Activated CD4-positive, alpha-beta T cell treated with anti-CD3 and anti-CD28 coated beads, Interleukin-2, Interleukin-6, amounts not matched to agents 100 ng/mL and 50 ng/mL, durations not matched to agents 16 hours and 8 hours (primary cell): Measurements from ENCODE around the gene NAPEPLD.
"Not testable (repeated sequence)": the region's sequence is repeated elsewhere in the genome, so short reads cannot be mapped to it uniquely, and the experiment has no call there.

Source experiments
- DNase-seq: peaks from one replicate; pipeline ENCODE4 v3.0.0-alpha.2; 2020

Gene NAPEPLD

GRCh38 chr7:103106005-103106702, 42.7 kb downstream of the NAPEPLD start:
- DNase-seq: no peak

DNA sequence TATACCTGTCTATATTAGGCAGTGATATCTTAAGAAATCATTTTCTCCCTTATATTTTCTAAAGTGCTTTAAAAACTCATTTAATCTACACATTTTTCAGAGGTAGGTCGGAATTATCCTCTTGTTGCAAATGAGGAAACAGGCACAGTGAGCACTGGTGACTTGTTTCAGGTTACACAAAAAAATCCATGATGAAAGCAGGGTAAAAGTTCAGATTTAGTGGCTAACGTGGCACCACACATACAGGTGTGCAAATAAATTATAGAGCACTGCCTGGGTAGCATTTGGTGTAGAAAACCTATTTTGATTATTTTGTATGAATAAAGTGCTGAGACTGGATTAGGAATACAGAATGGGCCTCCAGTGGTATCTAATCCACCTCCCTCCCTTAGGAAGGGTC, 47.4 kb downstream of the NAPEPLD start:
- DNase-seq: no peak

GRCh38 chr7:103100348-103100747, 48.6 kb downstream of the NAPEPLD start:
- no peak for DNase-seq

GRCh38 chr7:103097041-103097440, 51.9 kb downstream of the NAPEPLD start:
- no peak for DNase-seq

- DNase-seq: not testable (repeated sequence)
Observed at GRCh38 chr7:103095558-103095957, 53.3 kb downstream of the NAPEPLD start.

DNA sequence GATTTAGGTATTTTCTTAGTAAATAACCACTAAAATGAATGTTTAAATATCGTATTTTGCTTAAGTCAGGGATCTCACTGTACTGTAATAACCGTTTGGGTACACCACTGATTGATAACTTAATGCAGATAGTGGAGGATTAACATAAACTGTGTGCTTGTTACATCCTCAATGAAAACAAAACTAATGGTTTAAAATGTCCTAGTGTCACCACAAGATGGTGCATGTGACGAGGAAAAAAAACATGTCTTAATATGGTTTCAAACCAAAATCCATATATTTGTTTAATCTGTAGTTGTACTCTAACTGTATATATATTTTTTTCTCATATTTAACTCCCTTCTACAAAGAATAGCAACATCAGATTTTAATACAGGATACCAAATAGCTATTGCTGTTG, 54.8 kb downstream of the NAPEPLD start:
- DNase-seq: no peak

- no peak for DNase-seq
Observed at GRCh38 chr7:103093429-103093828, 55.5 kb downstream of the NAPEPLD start.

- not testable (repeated sequence) for DNase-seq
Observed at GRCh38 chr7:103092321-103092720, 56.6 kb downstream of the NAPEPLD start.

DNA sequence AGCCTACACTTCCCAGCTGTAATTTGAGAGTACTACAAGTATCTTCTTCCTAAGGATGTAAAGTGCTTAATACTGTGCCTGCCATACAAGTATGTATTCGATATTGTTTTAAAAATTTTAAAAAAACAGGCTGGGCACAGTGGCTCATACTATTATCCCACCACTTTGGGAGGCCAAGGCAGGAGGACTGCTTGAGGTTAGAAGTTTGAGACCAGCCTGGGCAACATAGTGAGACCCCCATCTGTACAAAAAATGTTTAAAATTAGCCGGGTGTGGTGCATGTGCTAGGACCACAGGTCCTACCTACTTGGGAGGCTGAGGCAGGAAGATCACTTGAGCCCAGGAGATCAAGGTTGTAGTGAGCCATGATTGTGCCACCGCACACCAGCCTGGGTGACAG, 65.7 kb downstream of the NAPEPLD start:
- no peak for DNase-seq

GRCh38 chr7:103082497-103082896, 66.4 kb downstream of the NAPEPLD start:
- DNase-seq: no peak

- no peak for DNase-seq
Observed at GRCh38 chr7:103080923-103081322, 68.0 kb downstream of the NAPEPLD start.

DNA sequence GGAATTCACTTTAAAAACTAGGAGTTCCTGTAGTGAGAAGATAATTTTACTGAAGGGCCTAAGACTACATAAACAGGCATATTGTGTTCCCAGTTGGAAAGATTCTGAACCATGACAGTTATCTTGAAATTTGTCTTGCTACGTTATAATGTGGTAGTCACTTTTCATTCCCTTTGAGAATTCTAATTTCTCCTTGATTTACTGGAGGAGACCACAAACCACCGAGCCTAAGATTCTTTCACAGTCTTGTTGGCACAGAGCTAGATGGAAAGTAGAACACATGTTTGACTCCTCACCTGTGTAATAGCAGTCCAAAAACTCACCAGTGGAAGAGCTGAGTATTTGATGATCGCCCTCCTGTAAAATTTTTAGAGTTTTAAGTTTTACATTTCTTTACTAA, 69.1 kb downstream of the NAPEPLD start:
- no peak for DNase-seq

- not testable (repeated sequence) for DNase-seq
Observed at GRCh38 chr7:103078226-103078625, 70.7 kb downstream of the NAPEPLD start.

GRCh38 chr7:103077318-103077717, 71.6 kb downstream of the NAPEPLD start:
- DNase-seq: no peak

GRCh38 chr7:103076764-103077163, 72.1 kb downstream of the NAPEPLD start:
- no peak for DNase-seq

DNA sequence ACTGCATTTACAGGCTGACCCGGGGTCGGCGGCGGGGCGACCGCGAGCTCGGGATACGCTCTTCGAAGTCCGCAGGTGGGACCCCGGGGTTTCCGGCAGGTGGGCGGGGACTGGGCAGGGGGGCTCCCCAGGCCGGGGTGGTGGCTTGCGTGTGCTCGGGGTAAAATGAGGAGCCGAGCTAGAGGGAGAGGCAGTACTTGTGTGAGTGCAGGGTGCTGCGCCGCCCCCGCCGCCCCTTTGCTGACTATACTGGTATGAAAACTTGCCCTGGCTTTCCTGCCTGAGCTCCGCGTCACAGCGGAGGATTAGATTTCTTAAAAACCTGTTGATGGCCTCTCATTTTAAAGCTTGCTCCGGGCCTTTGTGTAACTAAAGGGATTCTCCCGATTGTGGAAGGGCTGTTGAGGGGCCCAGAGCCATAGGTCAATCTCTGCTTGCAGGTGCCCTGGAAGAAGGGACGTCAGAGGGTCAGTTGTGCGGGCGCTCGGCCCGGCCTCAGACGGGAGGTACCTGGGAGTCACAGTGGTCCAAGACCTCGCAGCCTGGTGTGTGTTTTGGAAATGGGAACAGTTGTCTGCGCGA, 73.5 kb downstream of the NAPEPLD start:
- DNase-seq: peak; percentile 62

- peak; percentile 92 for DNase-seq
Observed at GRCh38 chr7:103074519-103075336, 74.2 kb downstream of the NAPEPLD start, which contains the start of the genes ARMC10 and FBXL13. Gene ARMC10, plus strand, starts transcription at chr7:103075140. Its CDS starts 133 bp downstream, at chr7:103075273. Gene FBXL13, minus strand, starts transcription at chr7:103074796.

DNA sequence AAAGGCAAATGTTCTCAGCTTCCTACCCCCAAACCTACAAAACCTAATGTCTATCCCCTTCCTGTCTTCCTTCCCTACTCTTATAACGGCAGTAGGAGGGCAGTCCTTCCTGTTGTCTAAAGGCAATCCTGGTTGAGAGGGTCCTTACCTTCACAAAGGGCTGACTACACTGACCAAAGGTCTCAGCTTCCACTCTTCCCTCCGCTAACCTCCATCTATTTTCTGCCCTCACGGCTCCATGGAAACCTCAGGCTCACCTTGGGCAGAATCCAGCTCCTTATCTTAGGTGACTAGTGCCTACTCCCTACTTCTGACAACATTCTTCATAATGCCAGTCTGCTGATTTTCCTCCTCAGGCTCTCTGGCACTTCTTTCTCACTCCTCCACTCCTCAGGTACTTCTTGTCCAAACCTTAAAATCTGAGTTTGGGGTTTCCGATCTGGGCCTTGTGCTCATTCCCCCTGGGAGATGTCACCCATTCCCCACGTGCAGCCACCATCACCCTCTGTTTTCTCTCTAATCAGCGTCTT, 74.8 kb downstream of the NAPEPLD start:
- no peak for DNase-seq

- no peak for DNase-seq
Observed at GRCh38 chr7:103071000-103071399, 77.9 kb downstream of the NAPEPLD start.

- DNase-seq: no peak
Observed at GRCh38 chr7:103068414-103069403, 80.2 kb downstream of the NAPEPLD start.

GRCh38 chr7:103065667-103066066, 83.2 kb downstream of the NAPEPLD start:
- peak; percentile 61 for DNase-seq

GRCh38 chr7:103063895-103064294, 85.0 kb downstream of the NAPEPLD start:
- DNase-seq: no peak
